Panc1 (cell line): ENCODE results near the gene IWS1. TPM values are rescaled to one million over a fixed set of nuclear protein-coding genes. Genes with fewer than 3 reads are reported as not detected.

Source experiments
- ATAC-seq: fragments of 200-7000 bp; cut with Tn5 transposase; 2 replicates; pipeline ENCODE4 v1.9.1; 2020; ENCODE audit warnings: mild to moderate bottlenecking, moderate library complexity
- BruUV-seq: library from RNA; stranded (reverse); fragments of 400-500 nt; replicated peaks from 2 replicates; lab custom pipeline; 2021; lab: Mats Ljungman, UMichigan
- CTCF ChIA-PET: fragments of 300-600 bp; sonication (Branson Sonifier 250); formaldehyde crosslinking; loops from one replicate; lab custom pipeline; 2022; ENCODE audit warnings: antibody characterized with exemption; lab: Charles Lee
- POLR2A ChIA-PET: fragments of 300-600 bp; sonication (Branson Sonifier 250); formaldehyde crosslinking; loops from one replicate; lab custom pipeline; 2022; ENCODE audit warnings: antibody characterized with exemption; lab: Charles Lee
- DNase-seq: peaks from one replicate; pipeline ENCODE4 v3.0.0-alpha.2; 2010; ENCODE audit warnings: low read depth, low spot score
- H3K27ac ChIP-seq: 2 replicates; pipeline ENCODE4 v1.5.1; 2011; ENCODE audit warnings: mild to moderate bottlenecking, low read length, inconsistent platforms
- H3K27me3 ChIP-seq: fragments of 200-500 bp; sonication (Bioruptor generic); 2 replicates; pipeline ENCODE4 v1.6.0; 2014; ENCODE audit warnings: low read length, inconsistent platforms; ENCODE audit not compliant: control insufficient read depth, insufficient read depth
- H3K36me3 ChIP-seq: fragments of 200-500 bp; sonication (Bioruptor generic); 2 replicates; pipeline ENCODE4 v1.5.1; 2014; ENCODE audit warnings: inconsistent platforms, mild to moderate bottlenecking, low read length, moderate library complexity; ENCODE audit not compliant: control insufficient read depth, insufficient read depth
- H3K4me1 ChIP-seq: 2 replicates; pipeline ENCODE4 v1.5.1; 2011; ENCODE audit warnings: inconsistent platforms, mild to moderate bottlenecking, low read length, moderate library complexity; ENCODE audit not compliant: control insufficient read depth, insufficient read depth
- H3K4me3 ChIP-seq, 2 experiments: 2 replicates each; pipeline ENCODE4 v1.5.1; 2011 to 2012; ENCODE audit warnings: low read depth in 2 of 2, low read length in 2 of 2, mild to moderate bottlenecking in 2 of 2, inconsistent platforms in 1 of 2, moderate library complexity in 1 of 2
- H3K9me3 ChIP-seq: fragments of 200-500 bp; sonication (Bioruptor generic); 2 replicates; pipeline ENCODE4 v1.5.1; 2014; ENCODE audit warnings: low read depth, mild to moderate bottlenecking, inconsistent platforms, low read length, moderate library complexity; ENCODE audit not compliant: control insufficient read depth, insufficient read depth
- CTCF ChIP-seq: fragments of 450-650 bp; IDR thresholded peaks from 2 replicates; pipeline ENCODE4 v1.5.1; 2017; ENCODE audit warnings: mild to moderate bottlenecking
- POLR2AphosphoS5 ChIP-seq: IDR thresholded peaks from 2 replicates; pipeline ENCODE4 v1.6.1; 2012; ENCODE audit warnings: mild to moderate bottlenecking, low read depth, low read length, moderate library complexity
- SIN3A ChIP-seq: IDR thresholded peaks from 2 replicates; pipeline ENCODE4 v1.6.1; 2012; ENCODE audit warnings: low read depth, mild to moderate bottlenecking, low read length, moderate library complexity, borderline replicate concordance; ENCODE audit not compliant: insufficient read depth
- TCF7L2 ChIP-seq: IDR thresholded peaks from 2 replicates; pipeline ENCODE4 v1.6.1; 2011; ENCODE audit warnings: mild to moderate bottlenecking, low read depth, low read length, inconsistent platforms
- in situ Hi-C: cut with HindIII; loops from 2 replicates; pipeline ENCODE4 v1.10.0; 2016; ENCODE audit warnings: low sequenced_read_pairs, low pct_unique_long_range_greater_than_20kb
- intact Hi-C: fragments of 100-400 bp; cut with micrococcal nuclease; formaldehyde crosslinking; loops from one replicate; pipeline ENCODE4 v1.10.0; 2022; ENCODE audit not compliant: unreplicated experiment
- total RNA-seq: library from RNA; stranded (reverse); gene quantifications from one replicate; pipeline ENCODE4 v1.2.1, GENCODE V29; 2021; ENCODE audit not compliant: unreplicated experiment
- TF ChIP-seq, protein P1 (sequence below), 2 experiments: IDR thresholded peaks; 2 replicates each; pipeline ENCODE4 v1.6.1; 2011 to 2012; ENCODE audit warnings: low read depth in 2 of 2, control low read depth in 1 of 2, low read length in 1 of 2, mild to moderate bottlenecking in 1 of 2, moderate library complexity in 1 of 2; ENCODE audit not compliant: insufficient read depth in 1 of 2

The IWS1 gene
- total RNA-seq, 1 experiment from 2014 or later: 48.6 TPM

DNA sequence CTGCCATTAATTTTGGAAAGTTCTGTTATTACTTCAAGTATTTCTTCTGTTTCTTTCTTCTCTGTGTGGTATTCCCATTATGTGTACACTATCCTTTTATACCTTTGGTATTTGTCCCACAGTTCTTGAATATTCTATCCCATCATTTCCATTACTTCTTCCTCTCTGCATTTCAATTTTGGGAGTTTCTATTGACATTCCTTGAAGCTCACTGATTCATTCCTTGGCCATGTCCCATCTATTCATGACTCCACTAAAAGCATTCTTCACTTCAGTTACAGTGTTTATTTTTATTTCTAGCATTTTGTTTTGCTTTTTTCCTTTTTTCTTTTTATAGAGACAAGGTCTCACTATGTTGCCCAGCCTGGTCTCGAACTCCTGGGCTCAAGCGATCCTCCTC lies 77.8 kb downstream of the IWS1 start:
- Histone ChIP-seq H3K4me3 (no peak overlapping the region), H3K4me1 (no peaks in the 10 kb centered on the region), H3K27me3 (no peaks in the 10 kb centered on the region), H3K27ac (no peak overlapping the region), H3K36me3 (no peaks in the 10 kb centered on the region), H3K9me3 (no peaks in the 10 kb centered on the region)
- TF ChIP-seq CTCF: no peak
- TF ChIP-seq SIN3A: no peak
- no peak for TF ChIP-seq POLR2AphosphoS5
- no peak for TF ChIP-seq TCF7L2
- TF ChIP-seq, protein P1, sequence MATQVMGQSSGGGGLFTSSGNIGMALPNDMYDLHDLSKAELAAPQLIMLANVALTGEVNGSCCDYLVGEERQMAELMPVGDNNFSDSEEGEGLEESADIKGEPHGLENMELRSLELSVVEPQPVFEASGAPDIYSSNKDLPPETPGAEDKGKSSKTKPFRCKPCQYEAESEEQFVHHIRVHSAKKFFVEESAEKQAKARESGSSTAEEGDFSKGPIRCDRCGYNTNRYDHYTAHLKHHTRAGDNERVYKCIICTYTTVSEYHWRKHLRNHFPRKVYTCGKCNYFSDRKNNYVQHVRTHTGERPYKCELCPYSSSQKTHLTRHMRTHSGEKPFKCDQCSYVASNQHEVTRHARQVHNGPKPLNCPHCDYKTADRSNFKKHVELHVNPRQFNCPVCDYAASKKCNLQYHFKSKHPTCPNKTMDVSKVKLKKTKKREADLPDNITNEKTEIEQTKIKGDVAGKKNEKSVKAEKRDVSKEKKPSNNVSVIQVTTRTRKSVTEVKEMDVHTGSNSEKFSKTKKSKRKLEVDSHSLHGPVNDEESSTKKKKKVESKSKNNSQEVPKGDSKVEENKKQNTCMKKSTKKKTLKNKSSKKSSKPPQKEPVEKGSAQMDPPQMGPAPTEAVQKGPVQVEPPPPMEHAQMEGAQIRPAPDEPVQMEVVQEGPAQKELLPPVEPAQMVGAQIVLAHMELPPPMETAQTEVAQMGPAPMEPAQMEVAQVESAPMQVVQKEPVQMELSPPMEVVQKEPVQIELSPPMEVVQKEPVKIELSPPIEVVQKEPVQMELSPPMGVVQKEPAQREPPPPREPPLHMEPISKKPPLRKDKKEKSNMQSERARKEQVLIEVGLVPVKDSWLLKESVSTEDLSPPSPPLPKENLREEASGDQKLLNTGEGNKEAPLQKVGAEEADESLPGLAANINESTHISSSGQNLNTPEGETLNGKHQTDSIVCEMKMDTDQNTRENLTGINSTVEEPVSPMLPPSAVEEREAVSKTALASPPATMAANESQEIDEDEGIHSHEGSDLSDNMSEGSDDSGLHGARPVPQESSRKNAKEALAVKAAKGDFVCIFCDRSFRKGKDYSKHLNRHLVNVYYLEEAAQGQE (IDR thresholded peaks at IDR 0.05; ENCODE audit: insufficient read depth in 1 of 2, low read depth in 2 of 2, low read length in 1 of 2): no peak
- ATAC-seq: no peak
- ChIA-PET POLR2A (no interaction called here), CTCF (no interaction called here)
- DNase-seq: no peak
- intact Hi-C loops (no loop called here), in situ Hi-C loops (no loop called here)
- no TSS peak for BruUV-seq

- TF ChIP-seq TCF7L2: no peak
- no peak for TF ChIP-seq CTCF
- TF ChIP-seq, protein P1 (IDR thresholded peaks at IDR 0.05; ENCODE audit: insufficient read depth in 1 of 2, low read depth in 2 of 2, low read length in 1 of 2): no peak
- TF ChIP-seq SIN3A: no peak
- no peak for TF ChIP-seq POLR2AphosphoS5
- H3K27me3 ChIP-seq: no peaks in the 10 kb centered on the region
- no peak overlapping the region for H3K27ac ChIP-seq
- DNase-seq: no peak
- no peaks in the 10 kb centered on the region; the same call in 1 of the 2 replicates for H3K9me3 ChIP-seq
- no peaks in the 10 kb centered on the region for H3K4me1 ChIP-seq
- no peaks in the 10 kb centered on the region for H3K36me3 ChIP-seq
- CTCF ChIA-PET: no interaction called here
- BruUV-seq: no TSS peak
- intact Hi-C loops: no loop called here
- ATAC-seq: no peak
- no peak overlapping the region for H3K4me3 ChIP-seq
- POLR2A ChIA-PET: interaction anchor here (0.7 kb wide), 1 partner anchor 340 kb away, joined by 3 read pairs; no protein-coding TSS in a partner anchor
- in situ Hi-C loops: no loop called here
These were observed 86.9 kb downstream of the IWS1 start for GRCh38 chr2:127439343-127439742.
